Liver (tissue), 3 donors: ENCODE results near the gene C9orf50.

Source experiments
- ATF3 ChIP-seq: IDR thresholded peaks from 2 replicates; pipeline ENCODE4 v1.6.1; 2016; ENCODE audit warnings: antibody characterized with exemption
- CTCF ChIP-seq: fragments of 150-350 bp; IDR thresholded peaks from 2 replicates; pipeline ENCODE4 v1.5.1; 2017; ENCODE audit warnings: improper control_type of control experiment, low read depth, low read length; ENCODE audit not compliant: missing input control
- FOXA1 ChIP-seq: IDR thresholded peaks from 2 replicates; pipeline ENCODE4 v1.6.1; 2016; ENCODE audit warnings: antibody characterized with exemption
- GABPA ChIP-seq, 2 donors: IDR thresholded peaks in 1 of 2; conservative IDR thresholded peaks in 1 of 2; 2 replicates each; pipeline ENCODE4 v1.6.1; 2016; ENCODE audit warnings: antibody characterized with exemption in 2 of 2, mild to moderate bottlenecking in 1 of 2, moderate library complexity in 1 of 2
- JUND ChIP-seq, 2 donors: IDR thresholded peaks; 2 replicates each; pipeline ENCODE4 v1.6.1; 2016; ENCODE audit warnings: antibody characterized with exemption in 2 of 2
- MAX ChIP-seq: IDR thresholded peaks from 2 replicates; pipeline ENCODE4 v1.6.1; 2016; ENCODE audit warnings: antibody characterized with exemption
- RAD21 ChIP-seq, 2 donors: IDR thresholded peaks; 2 replicates each; pipeline ENCODE4 v1.6.1; 2016; ENCODE audit warnings: antibody characterized with exemption in 2 of 2, mild to moderate bottlenecking in 2 of 2
- REST ChIP-seq: IDR thresholded peaks from 2 replicates; pipeline ENCODE4 v1.6.1; 2016; ENCODE audit warnings: antibody characterized with exemption, mild to moderate bottlenecking
- SP1 ChIP-seq: IDR thresholded peaks from 2 replicates; pipeline ENCODE4 v1.6.1; 2018; ENCODE audit warnings: antibody characterized with exemption, mild to moderate bottlenecking
- YY1 ChIP-seq: IDR thresholded peaks from 2 replicates; pipeline ENCODE4 v1.6.1; 2016; ENCODE audit warnings: antibody characterized with exemption, mild to moderate bottlenecking
- donor health status: healthy.
- donor health status: healthy.

- no peak for TF ChIP-seq REST
- no peak for TF ChIP-seq CTCF
- TF ChIP-seq SP1, result no peak
- TF ChIP-seq JUND (IDR thresholded peaks at IDR 0.05), result no peak
- TF ChIP-seq ATF3, result no peak
- no peak for TF ChIP-seq RAD21 (IDR thresholded peaks at IDR 0.05)
- no peak for TF ChIP-seq YY1
- TF ChIP-seq FOXA1, result no peak
- TF ChIP-seq MAX, result no peak
- TF ChIP-seq GABPA (IDR thresholded peaks at IDR 0.05 in 1 of 2, conservative IDR thresholded peaks at IDR 0.05 in 1 of 2), result no peak
These were observed 23.4 kb downstream of the C9orf50 start for GRCh38 chr9:129597355-129598088.
